CD4-positive, alpha-beta T cell treated with Interleukin-6 at 100 ng/mL for 8 hours (primary cell): ENCODE data around the gene CPNE2.
"Not testable (repeated sequence)": the region's sequence is repeated elsewhere in the genome, so short reads cannot be mapped to it uniquely, and the experiment has no call there.

Experiments
- DNase-seq: peaks from one replicate; pipeline ENCODE4 v3.0.0-alpha.2; 2020; ENCODE audit warnings: mixed read lengths, low spot score

CPNE2 gene

DNA sequence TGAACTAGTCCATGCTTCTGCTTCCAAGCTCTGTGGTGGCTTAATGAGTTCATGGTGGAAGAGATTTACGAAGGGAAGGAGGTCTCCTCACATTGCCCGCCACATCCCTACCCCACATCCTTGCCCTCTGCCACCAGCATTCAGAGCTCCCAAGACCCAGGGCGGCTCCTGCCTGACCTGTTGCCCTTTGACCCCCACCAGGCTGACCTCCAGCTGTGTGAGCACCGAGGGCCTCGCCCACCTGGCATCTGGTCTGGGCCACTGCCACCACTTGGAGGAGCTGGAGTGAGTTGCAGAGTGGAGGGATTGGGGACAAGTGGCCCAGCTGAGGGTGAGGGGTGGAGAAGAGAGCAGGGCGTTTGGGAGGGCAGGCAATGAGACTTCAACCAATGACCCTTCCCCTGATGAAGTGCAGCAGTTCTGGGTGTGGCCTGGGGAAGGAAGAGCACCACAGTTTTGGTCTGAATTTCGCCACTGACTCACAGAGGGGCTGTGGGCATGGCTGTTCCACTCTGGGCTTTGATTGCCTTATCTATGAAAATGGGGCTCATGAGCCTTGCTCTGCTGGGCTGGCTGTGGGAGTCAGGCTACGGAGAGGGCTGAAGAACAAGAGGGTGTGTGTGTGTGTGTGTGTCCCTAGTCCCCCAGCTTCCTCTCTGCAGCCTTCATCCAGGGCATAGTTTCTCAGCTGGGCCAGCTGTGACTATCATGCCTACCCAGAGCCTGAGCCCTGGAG lies 22.6 kb upstream of the CPNE2 start:
- no peak for DNase-seq

GRCh38 chr16:57070424-57070823 lies 22.0 kb upstream of the CPNE2 start:
- DNase-seq, result no peak

- not testable (repeated sequence) for DNase-seq
These were observed 21.2 kb upstream of the CPNE2 start for GRCh38 chr16:57071081-57071732.

- DNase-seq, result no peak
These were observed 20.4 kb upstream of the CPNE2 start for GRCh38 chr16:57071831-57072582.

GRCh38 chr16:57072616-57073275 lies 19.6 kb upstream of the CPNE2 start:
- no peak for DNase-seq

DNA sequence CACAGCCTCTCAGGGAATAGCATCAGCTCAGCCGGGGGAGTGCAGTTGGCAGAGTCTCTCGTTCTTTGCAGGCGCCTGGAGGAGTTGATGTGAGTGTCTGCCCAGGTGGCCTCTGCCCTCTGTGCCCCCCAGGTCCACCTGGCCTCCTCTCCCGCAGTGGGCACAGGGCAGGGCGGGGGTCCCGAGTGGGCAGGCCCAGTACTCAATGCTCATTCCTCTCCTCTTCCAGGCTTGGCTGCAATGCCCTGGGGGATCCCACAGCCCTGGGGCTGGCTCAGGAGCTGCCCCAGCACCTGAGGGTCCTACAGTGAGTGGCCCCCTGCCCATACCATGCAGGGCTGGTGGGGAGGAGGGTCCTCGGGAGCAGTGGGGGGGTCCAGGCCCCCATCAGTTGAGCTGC lies 14.7 kb upstream of the CPNE2 start:
- DNase-seq, result no peak

DNA sequence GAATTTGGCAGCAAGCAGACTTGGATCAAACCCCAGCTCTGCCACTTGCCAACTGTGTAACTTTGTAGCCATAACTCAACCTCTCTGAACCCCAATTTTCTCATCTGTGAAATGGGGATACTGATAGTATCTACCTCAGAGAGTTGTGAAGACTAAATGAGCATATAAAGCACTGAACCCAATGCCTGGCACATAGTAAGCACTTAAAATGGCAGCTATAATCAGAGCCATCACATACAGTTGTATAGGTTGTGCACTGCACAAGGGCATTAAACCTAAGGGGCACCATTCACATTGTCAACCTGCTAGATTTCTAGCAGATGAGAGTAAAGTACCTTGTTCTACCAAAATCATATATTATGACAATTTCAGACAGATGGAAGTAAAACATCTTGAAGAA lies 10.6 kb upstream of the CPNE2 start:
- no peak for DNase-seq

- no peak for DNase-seq
These were observed 9.7 kb upstream of the CPNE2 start for GRCh38 chr16:57082664-57083063.

DNA sequence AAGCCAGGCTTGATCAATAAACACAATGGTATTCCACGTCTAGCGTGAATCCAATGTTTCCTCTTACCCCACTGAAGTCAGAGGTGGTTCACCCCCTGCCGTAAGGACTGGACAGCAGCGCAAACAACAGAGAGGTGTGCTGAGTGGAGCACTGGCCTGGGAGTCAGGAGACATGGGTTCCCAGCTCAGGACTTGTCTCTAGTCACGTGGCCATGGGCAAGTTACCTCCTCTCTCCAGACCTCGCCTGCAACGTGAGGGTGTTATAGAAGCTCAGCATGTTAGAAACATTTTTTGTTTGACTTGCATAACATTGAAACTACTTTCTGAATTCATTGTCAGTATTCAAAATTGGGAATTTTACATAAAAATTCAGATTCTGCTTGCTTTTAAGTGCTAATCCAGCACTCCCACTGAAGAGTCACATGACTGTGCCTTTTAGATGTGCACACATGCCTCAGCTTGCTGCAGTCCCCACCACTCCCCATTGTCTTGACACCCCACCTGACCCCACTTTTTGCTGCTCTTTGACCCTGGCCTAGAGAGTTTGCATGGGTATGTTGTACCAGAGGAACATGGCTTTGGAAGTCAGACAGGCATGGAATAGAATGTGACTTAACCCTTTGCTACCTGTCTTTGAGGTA lies 8.8 kb upstream of the CPNE2 start:
- DNase-seq, result no peak

- peak; percentile 69 for DNase-seq
These were observed 8.1 kb upstream of the CPNE2 start for GRCh38 chr16:57084257-57084770.

- DNase-seq, result no peak
These were observed 7.4 kb upstream of the CPNE2 start for GRCh38 chr16:57084996-57085395.

DNA sequence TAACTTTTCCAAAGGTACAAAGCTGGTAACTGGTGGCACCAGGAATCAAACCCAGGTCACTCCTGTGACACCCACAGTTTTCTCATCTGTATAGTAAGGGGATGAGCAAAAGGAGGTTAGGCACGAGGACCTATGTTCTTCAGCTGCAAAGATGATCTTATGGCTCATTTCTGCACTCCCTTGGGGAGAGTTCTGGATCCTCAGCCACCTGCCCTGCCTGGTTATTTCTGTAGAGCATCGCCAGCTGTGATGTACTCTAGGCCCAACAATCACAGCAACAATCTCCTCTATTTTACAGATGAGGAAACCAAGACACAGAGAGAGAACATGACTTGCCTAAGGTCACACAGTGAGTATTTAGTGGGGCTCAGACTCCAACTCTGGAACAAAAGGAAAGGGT lies 5.4 kb upstream of the CPNE2 start:
- DNase-seq, result no peak

DNA sequence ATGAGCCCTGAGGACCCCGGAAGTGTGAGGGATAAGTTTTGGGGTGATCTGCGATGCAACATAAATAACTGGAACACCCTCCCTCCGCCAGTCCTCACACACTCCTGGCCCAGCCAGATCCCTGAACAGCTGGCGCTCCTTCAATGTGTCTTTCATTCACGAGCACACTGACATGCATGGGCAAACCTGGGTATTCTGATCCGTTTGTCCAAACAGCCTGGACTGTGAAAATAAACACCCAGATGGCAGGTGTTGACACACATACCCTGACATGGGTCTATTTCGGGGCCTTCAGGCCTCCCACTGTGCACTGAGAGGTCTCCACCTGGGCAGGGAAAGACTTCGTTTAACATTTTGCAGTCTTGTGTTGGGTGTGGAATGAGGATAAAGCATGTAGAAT lies 3.0 kb upstream of the CPNE2 start:
- no peak for DNase-seq

- no peak for DNase-seq
These were observed 996 bp upstream of the CPNE2 start for GRCh38 chr16:57091200-57091974.

- DNase-seq, result peak; percentile 28
These were observed 516 bp downstream of the CPNE2 start for GRCh38 chr16:57092786-57093411.

GRCh38 chr16:57093666-57094564 lies 1.5 kb downstream of the CPNE2 start:
- no peak for DNase-seq

DNA sequence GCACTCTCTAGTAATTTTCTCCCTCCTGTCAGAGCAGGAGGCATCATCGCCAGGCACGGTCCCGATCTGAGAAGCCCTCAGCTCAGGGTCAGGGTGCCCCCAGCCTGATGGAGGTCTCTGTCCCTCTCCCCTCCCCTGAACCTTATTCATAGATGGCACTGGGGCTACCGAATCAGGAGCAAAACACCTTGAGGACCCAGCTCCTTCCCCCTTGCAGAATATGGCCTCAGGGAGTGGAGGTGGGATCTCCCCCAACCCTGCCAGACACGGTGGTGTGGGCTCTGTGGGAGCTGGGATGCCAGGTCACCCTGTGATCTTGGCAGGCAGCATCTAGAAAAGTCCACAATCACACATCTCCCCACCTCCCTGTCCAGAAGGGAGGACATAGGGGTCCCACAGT lies 2.5 kb downstream of the CPNE2 start:
- no peak for DNase-seq

- no peak for DNase-seq
These were observed 3.8 kb downstream of the CPNE2 start for GRCh38 chr16:57096192-57096591.

DNA sequence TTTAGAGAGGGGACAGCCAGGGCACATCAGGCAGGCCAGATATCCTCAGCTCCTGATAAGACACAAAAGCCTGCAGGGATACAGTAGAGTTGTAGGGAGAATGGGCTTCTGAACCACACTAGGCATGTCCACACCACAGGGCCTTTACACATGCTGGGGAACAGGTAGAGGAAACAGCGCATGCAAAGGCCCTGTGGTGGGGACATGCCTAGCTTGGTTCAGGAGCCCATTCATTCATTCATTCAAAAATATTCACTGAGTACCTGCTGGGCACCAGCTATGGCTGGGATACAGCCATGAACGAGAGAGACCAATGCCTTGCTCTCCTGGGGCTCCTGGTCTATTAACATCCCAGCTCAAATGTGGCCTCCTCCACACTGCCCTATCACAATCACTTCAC lies 4.4 kb downstream of the CPNE2 start:
- DNase-seq, result no peak
